Smooth muscle cell (in vitro differentiated cells): ENCODE results near the gene TRPV2. TPM values are rescaled to one million over a fixed set of nuclear protein-coding genes. Genes with fewer than 3 reads are reported as not detected.

Source experiments
- DNase-seq: peaks from one replicate; lab custom pipeline; 2025; ENCODE audit not compliant: unreplicated experiment; lab: John Stamatoyannopoulos, UW
- H2AFZ ChIP-seq: fragments of 200-600 bp; sonication (generic); 2 replicates; pipeline ENCODE4 v1.6.0; 2016; ENCODE audit warnings: antibody characterized with exemption, low read depth, mild to moderate bottlenecking
- H3F3A ChIP-seq: fragments of 200-600 bp; sonication (generic); 2 replicates; pipeline ENCODE4 v1.6.0; 2017; ENCODE audit warnings: antibody characterized with exemption, low read depth
- H3K27ac ChIP-seq: fragments of 200-600 bp; sonication (generic); 2 replicates; pipeline ENCODE4 v1.5.1; 2016; ENCODE audit warnings: low read depth, mild to moderate bottlenecking
- H3K27me3 ChIP-seq: fragments of 200-600 bp; sonication (generic); 2 replicates; pipeline ENCODE4 v1.6.1; 2016; ENCODE audit warnings: low read depth, mild to moderate bottlenecking
- H3K36me3 ChIP-seq: fragments of 200-600 bp; sonication (generic); 2 replicates; pipeline ENCODE4 v1.5.1; 2016; ENCODE audit warnings: low read depth
- H3K4me1 ChIP-seq: fragments of 200-600 bp; sonication (generic); 2 replicates; pipeline ENCODE4 v1.5.1; 2016; ENCODE audit warnings: low read depth
- H3K4me2 ChIP-seq: fragments of 200-600 bp; sonication (generic); 2 replicates; pipeline ENCODE4 v1.6.0; 2016; ENCODE audit warnings: mild to moderate bottlenecking
- H3K4me3 ChIP-seq: fragments of 200-600 bp; sonication (generic); 2 replicates; pipeline ENCODE4 v1.5.1; 2016; ENCODE audit warnings: mild to moderate bottlenecking
- H3K79me2 ChIP-seq: fragments of 200-600 bp; sonication (generic); 2 replicates; pipeline ENCODE4 v1.6.0; 2016; ENCODE audit warnings: low read depth, mild to moderate bottlenecking
- H3K9ac ChIP-seq: fragments of 200-600 bp; sonication (generic); 2 replicates; pipeline ENCODE4 v1.6.0; 2016; ENCODE audit warnings: low read depth
- H3K9me3 ChIP-seq: fragments of 200-600 bp; sonication (generic); replicated peaks from 2 replicates; pipeline ENCODE4 v1.5.1; 2016; ENCODE audit warnings: low read depth
- H4K20me1 ChIP-seq: fragments of 200-600 bp; sonication (generic); 2 replicates; pipeline ENCODE4 v1.6.0; 2016; ENCODE audit warnings: low read depth
- CTCF ChIP-seq: fragments of 200-600 bp; sonication (generic); IDR thresholded peaks from 2 replicates; pipeline ENCODE4 v1.5.1; 2017; ENCODE audit warnings: borderline replicate concordance, mild to moderate bottlenecking, antibody characterized with exemption; ENCODE audit not compliant: insufficient read depth, poor library complexity, severe bottlenecking
- WGBS: methylation state at CpG from one replicate; pipeline ENCODE4 v1.1.7; 2016; ENCODE audit warnings: low lambda C conversion rate; 5-methylcytosine and 5-hydroxymethylcytosine counted together
- polyA plus RNA-seq: library from polyadenylated mRNA; unstranded; fragments of >200 nt; fragmentation: Nextera tagmentation; extraction: Ambion mirVana; gene quantifications from 2 replicates; pipeline ENCODE4 v1.2.1, GENCODE V29; 2016
- total RNA-seq: library from RNA; depleted of rRNA; stranded (reverse); fragments of >200 nt; gene quantifications from 2 replicates; pipeline ENCODE4 v1.2.3, GENCODE V29; 2014

TRPV2 gene
- total and polyA plus RNA-seq, 2 experiments from 2014 or later: 58.0 to 92.9 TPM

GRCh38 chr17:16446338-16446983 lies 31.1 kb downstream of the TRPV2 start:
- peaks cover 5% of the 10 kb centered on the region for H3K36me3 ChIP-seq
- H4K20me1 ChIP-seq: peaks cover 97% of the 10 kb centered on the region
- 94% methylated on average over 12 of the region's 12 CpGs for WGBS

GRCh38 chr17:16447676-16448075 lies 32.3 kb downstream of the TRPV2 start:
- TF ChIP-seq CTCF: no peak
- H3K27me3 ChIP-seq: no peaks in the 10 kb centered on the region
- no peaks in the 10 kb centered on the region for H3K4me1 ChIP-seq
- no peaks in the 10 kb centered on the region for H3K9me3 ChIP-seq
- no peaks in the 10 kb centered on the region for H3K36me3 ChIP-seq
- H2AFZ ChIP-seq: no peak overlapping the region
- no peak overlapping the region for H3K9ac ChIP-seq
- no peak overlapping the region for H3K4me2 ChIP-seq
- H3K4me3 ChIP-seq: no peak overlapping the region
- DNase-seq: no peak
- no peaks in the 10 kb centered on the region for H3K79me2 ChIP-seq
- H3K27ac ChIP-seq: no peak overlapping the region
- H3F3A ChIP-seq: peaks cover 47% of the 10 kb centered on the region
- peaks cover 92% of the 10 kb centered on the region for H4K20me1 ChIP-seq
- 96% methylated on average over 8 of the region's 8 CpGs for WGBS

More at GRCh38 chr17:16446338-16446983, 31.1 kb downstream of the TRPV2 start:
- DNase-seq: no peak
- peak overlapping the region; percentile 28 for H3K27ac ChIP-seq
- H3K79me2 ChIP-seq: peaks cover 7% of the 10 kb centered on the region
- TF ChIP-seq CTCF: no peak
- H3F3A ChIP-seq: peaks cover 54% of the 10 kb centered on the region
- no peak overlapping the region for H3K9ac ChIP-seq
- H3K27me3 ChIP-seq: no peaks in the 10 kb centered on the region
- no peak overlapping the region for H2AFZ ChIP-seq
- peaks cover 7% of the 10 kb centered on the region for H3K4me1 ChIP-seq
- no peak overlapping the region for H3K4me3 ChIP-seq
- H3K9me3 ChIP-seq: no peaks in the 10 kb centered on the region
- H3K4me2 ChIP-seq: no peak overlapping the region

- Histone ChIP-seq H2AFZ (no peak overlapping the region), H3K9ac (no peak overlapping the region), H3K4me2 (no peak overlapping the region), H3K36me3 (no peaks in the 10 kb centered on the region), H3K4me1 (peaks cover 2% of the 10 kb centered on the region), H3K4me3 (no peak overlapping the region), H3K79me2 (no peaks in the 10 kb centered on the region), H3K9me3 (no peaks in the 10 kb centered on the region), H3F3A (peaks cover 39% of the 10 kb centered on the region), H3K27ac (peak overlapping the region; percentile 27), H4K20me1 (peaks cover 87% of the 10 kb centered on the region), H3K27me3 (no peaks in the 10 kb centered on the region)
- DNase-seq: no peak
- no peak for TF ChIP-seq CTCF
- WGBS: 91% methylated on average over 6 of the region's 6 CpGs
These were observed 33.1 kb downstream of the TRPV2 start for GRCh38 chr17:16448490-16448889.

GRCh38 chr17:16449121-16449570 lies 33.8 kb downstream of the TRPV2 start:
- DNase-seq: no peak
- no peak for TF ChIP-seq CTCF
- peaks cover 80% of the 10 kb centered on the region for H4K20me1 ChIP-seq

More at GRCh38 chr17:16449121-16449570, 33.8 kb downstream of the TRPV2 start:
- Histone ChIP-seq H3K4me1 (peaks cover 5% of the 10 kb centered on the region), H3F3A (peaks cover 32% of the 10 kb centered on the region), H3K79me2 (no peaks in the 10 kb centered on the region), H3K4me2 (no peak overlapping the region), H3K27me3 (no peaks in the 10 kb centered on the region), H3K9me3 (no peaks in the 10 kb centered on the region), H2AFZ (no peak overlapping the region), H3K36me3 (no peaks in the 10 kb centered on the region), H3K4me3 (no peak overlapping the region), H3K27ac (no peak overlapping the region), H3K9ac (no peak overlapping the region)
- WGBS: 69% methylated on average over 11 of the region's 11 CpGs
